Naive thymus-derived CD4-positive, alpha-beta T cell (primary cell): Measurements from ENCODE around the gene NKX1-2. TPM values are rescaled to one million over a fixed set of nuclear protein-coding genes. Genes with fewer than 3 reads are reported as not detected.

ENCODE experiments used
- ATAC-seq: fragments of 150-1000 bp; cut with Tn5 transposase; 2 replicates; pipeline ENCODE4 v1.10.0; 2021; ENCODE audit warnings: mild to moderate bottlenecking, moderate library complexity
- CTCF ChIA-PET: fragments of 350-600 bp; sonication (Branson Sonifier 250); formaldehyde crosslinking; loops from one replicate; lab custom pipeline; 2021; ENCODE audit warnings: antibody characterized with exemption; lab: Charles Lee
- POLR2A ChIA-PET: fragments of 350-600 bp; sonication (Branson Sonifier 250); formaldehyde crosslinking; loops from one replicate; lab custom pipeline; 2021; ENCODE audit warnings: antibody characterized with exemption, inconsistent platforms; lab: Charles Lee
- DNase-seq, 9 donors: peaks; one replicate each; pipeline versions ENCODE4 v3.0.0 to v3.0.0-alpha.2; 2020 to 2022; ENCODE audit warnings: mixed read lengths in 1 of 9
- H3K27ac ChIP-seq: one replicate; pipeline ENCODE4 v1.7.0; 2013; ENCODE audit warnings: mild to moderate bottlenecking, low read depth, low read length, moderate library complexity
- H3K27me3 ChIP-seq, 2 donors: one replicate each; pipeline ENCODE4 v1.7.0; 2013; ENCODE audit warnings: low read length in 2 of 2, mild to moderate bottlenecking in 2 of 2, moderate library complexity in 2 of 2; ENCODE audit not compliant: control insufficient read depth in 2 of 2, insufficient read depth in 2 of 2
- H3K36me3 ChIP-seq, 3 experiments: 1 replicate in 2 of 3; 2 replicates in 1 of 3; pipeline ENCODE4 v1.7.0; 2013; ENCODE audit warnings: low read length in 3 of 3, mild to moderate bottlenecking in 3 of 3, moderate library complexity in 1 of 3; ENCODE audit not compliant: insufficient read depth in 3 of 3, control insufficient read depth in 2 of 3
- H3K4me1 ChIP-seq, 2 donors: one replicate each; pipeline ENCODE4 v1.7.0; 2013; ENCODE audit warnings: low read length in 2 of 2, mild to moderate bottlenecking in 2 of 2, moderate library complexity in 1 of 2; ENCODE audit not compliant: control insufficient read depth in 2 of 2, insufficient read depth in 2 of 2
- H3K4me3 ChIP-seq: 2 replicates; pipeline ENCODE4 v1.7.0; 2013; ENCODE audit warnings: mild to moderate bottlenecking, low read length
- H3K9me3 ChIP-seq, 3 experiments: 1 replicate in 2 of 3; 2 replicates in 1 of 3; pipeline ENCODE4 v1.7.0; 2013; ENCODE audit warnings: low read length in 3 of 3; ENCODE audit not compliant: control insufficient read depth in 2 of 3
- H3K27ac Mint-ChIP-seq, 9 donors: one replicate each; pipeline ENCODE4 v1.8.0; 2020 to 2022; ENCODE audit warnings: mixed read lengths in 9 of 9, mild to moderate bottlenecking in 8 of 9, moderate library complexity in 5 of 9, inconsistent platforms in 2 of 9
- H3K27me3 Mint-ChIP-seq, 5 donors: one replicate each; pipeline ENCODE4 v1.8.0; 2021 to 2022; ENCODE audit warnings: mixed read lengths in 5 of 5, mild to moderate bottlenecking in 1 of 5
- H3K36me3 Mint-ChIP-seq, 5 donors: one replicate each; pipeline ENCODE4 v1.8.0; 2020 to 2022; ENCODE audit warnings: mixed read lengths in 5 of 5, mild to moderate bottlenecking in 3 of 5, inconsistent platforms in 1 of 5
- H3K4me1 Mint-ChIP-seq, 7 donors: one replicate each; pipeline ENCODE4 v1.8.0; 2020 to 2022; ENCODE audit warnings: mixed read lengths in 7 of 7, mild to moderate bottlenecking in 3 of 7, inconsistent platforms in 1 of 7
- H3K4me3 Mint-ChIP-seq, 10 donors: one replicate each; pipeline ENCODE4 v1.8.0; 2020 to 2022; ENCODE audit warnings: mild to moderate bottlenecking in 10 of 10, mixed read lengths in 10 of 10, moderate library complexity in 6 of 10, inconsistent platforms in 2 of 10
- H3K9me3 Mint-ChIP-seq, 11 donors: one replicate each; pipeline ENCODE4 v1.8.0; 2020 to 2022; ENCODE audit warnings: mixed read lengths in 11 of 11, mild to moderate bottlenecking in 4 of 11, inconsistent platforms in 1 of 11, moderate library complexity in 1 of 11
- intact Hi-C, 2 donors: fragments of 100-400 bp; cut with micrococcal nuclease; formaldehyde crosslinking; loops; one replicate each; pipeline ENCODE4 v1.15.1; 2023
- polyA plus RNA-seq, 2 donors: library from polyadenylated mRNA; unstranded; fragments of 300-500 nt; fragmentation: Illumina TruSeq; gene quantifications; one replicate each; pipeline ENCODE4 v1.2.3, GENCODE V29; 2021
- total RNA-seq, 6 experiments: library from RNA in 5 of 6; stranded (reverse) in 5 of 6; gene quantifications; 1 replicate in 5 of 6; 2 replicates in 1 of 6; pipeline ENCODE4 v1.2.3 and lab custom pipeline; 2021 to 2026

The NKX1-2 gene
- total and polyA plus RNA-seq, 7 experiments from 2014 or later, result not detected

GRCh38 chr10:124465003-124465776 lies 15.4 kb upstream of the NKX1-2 start:
- POLR2A ChIA-PET, result interaction anchor here (0.7 to 0.8 kb wide), 2 partner anchors 46 to 48 kb away, joined by 3 read pairs; no protein-coding TSS in a partner anchor

GRCh38 chr10:124464028-124464965 lies 14.5 kb upstream of the NKX1-2 start:
- H3K9me3 ChIP-seq, result no peaks in the 10 kb centered on the region
- no peaks in the 10 kb centered on the region for H3K27me3 ChIP-seq
- ATAC-seq, result no peak
- no peaks in the 10 kb centered on the region for H3K36me3 ChIP-seq
- no peak overlapping the region for H3K4me3 ChIP-seq
- DNase-seq, result no peak
- Mint-ChIP-seq H3K36me3 (peaks cover 0 to 12% (median 2%) of the 10 kb centered on the region in 5 donors), H3K27me3 (no peaks in the 10 kb centered on the region), H3K9me3 (peaks cover 0 to 2% (median 0%) of the 10 kb centered on the region in 11 donors), H3K27ac (peak overlapping the region; percentile 69 to 94 (median 92)), H3K4me3 (peak overlapping the region; percentile 53 to 79 (median 70)), H3K4me1 (peaks cover 26 to 35% (median 29%) of the 10 kb centered on the region in 7 donors)
- ChIA-PET POLR2A (interaction anchor here (0.6 to 0.8 kb wide), 3 partner anchors 45 to 1312 kb away, joined by 3 read pairs; no protein-coding TSS in a partner anchor), CTCF (interaction anchor here (0.8 to 1.2 kb wide), 2 partner anchors 60 to 281 kb away, joined by 3 to 4 read pairs; no protein-coding TSS in a partner anchor)
- H3K4me1 ChIP-seq, result peaks cover 13 to 21% of the 10 kb centered on the region in 2 donors
- H3K27ac ChIP-seq, result peak overlapping the region; percentile 40
- intact Hi-C loops, result no loop called here

More at GRCh38 chr10:124465003-124465776, 15.4 kb upstream of the NKX1-2 start:
- peaks cover 26 to 35% (median 29%) of the 10 kb centered on the region in 7 donors for H3K4me1 Mint-ChIP-seq
- peaks cover 0 to 12% (median 3%) of the 10 kb centered on the region in 5 donors for H3K36me3 Mint-ChIP-seq
- Histone ChIP-seq H3K27me3 (no peaks in the 10 kb centered on the region), H3K4me1 (peaks cover 13 to 21% of the 10 kb centered on the region in 2 donors), H3K4me3 (no peak overlapping the region), H3K9me3 (no peaks in the 10 kb centered on the region), H3K27ac (peak overlapping the region; percentile 40), H3K36me3 (peaks cover 0 to 7% (median 0%) of the 10 kb centered on the region in 3 experiments)
- ATAC-seq (no peak), DNase-seq (peak in 4 of 9 donors; percentile 13 to 38 (median 22))
- peak overlapping the region; percentile 69 to 94 (median 92) for H3K27ac Mint-ChIP-seq
- H3K4me3 Mint-ChIP-seq, result peak overlapping the region; percentile 53 to 79 (median 70)
- H3K9me3 Mint-ChIP-seq, result peaks cover 0 to 2% (median 0%) of the 10 kb centered on the region in 11 donors
- H3K27me3 Mint-ChIP-seq, result no peaks in the 10 kb centered on the region
- CTCF ChIA-PET, result interaction anchor here (0.6 to 1.1 kb wide), 2 partner anchors 64 to 379 kb away, joined by 3 read pairs; no protein-coding TSS in a partner anchor
- intact Hi-C loops, result no loop called here

GRCh38 chr10:124462348-124462695 lies 12.5 kb upstream of the NKX1-2 start:
- DNase-seq (no peak), ATAC-seq (no peak)
- Histone ChIP-seq H3K4me3 (peak overlapping the region; percentile 76), H3K4me1 (peaks cover 13 to 21% of the 10 kb centered on the region in 2 donors), H3K27me3 (no peaks in the 10 kb centered on the region), H3K36me3 (no peaks in the 10 kb centered on the region), H3K27ac (peak overlapping the region; percentile 76), H3K9me3 (no peaks in the 10 kb centered on the region)
- ChIA-PET POLR2A (interaction anchor here (0.6 to 1.6 kb wide), 5 partner anchors 10 to 59 kb away, joined by 3 to 4 read pairs (median 3); no protein-coding TSS in a partner anchor), CTCF (interaction anchor here (1.0 kb wide), 1 partner anchor 280 kb away, joined by 3 read pairs; no protein-coding TSS in a partner anchor)
- H3K27ac Mint-ChIP-seq, result peak overlapping the region; percentile 59 to 96 (median 90)
- H3K4me1 Mint-ChIP-seq, result peaks cover 25 to 35% (median 29%) of the 10 kb centered on the region in 7 donors
- peaks cover 0 to 2% (median 0%) of the 10 kb centered on the region in 11 donors for H3K9me3 Mint-ChIP-seq
- intact Hi-C loops, result loop anchor here in 1 of 2 donors (1.0 kb wide), 2 partner anchors 282 to 468 kb away; partner anchors contain the start of gene FAM53B
- H3K36me3 Mint-ChIP-seq, result peaks cover 0 to 12% (median 0%) of the 10 kb centered on the region in 5 donors
- H3K4me3 Mint-ChIP-seq, result peak overlapping the region; percentile 69 to 93 (median 90)
- peaks cover 0 to 13% (median 6%) of the 10 kb centered on the region in 5 donors for H3K27me3 Mint-ChIP-seq

GRCh38 chr10:124461642-124462347 lies 12.0 kb upstream of the NKX1-2 start, which contains the start of gene LHPP:
Gene LHPP (plus strand): TSS chr10:124461823. CDS start chr10:124461863, 40 bp downstream.
- Histone ChIP-seq H3K4me3 (peak within 1 kb of the TSS; percentile 76), H3K4me1 (peaks cover 13 to 21% of the 10 kb centered on the region in 2 donors), H3K9me3 (no peaks in the 10 kb centered on the region), H3K27me3 (no peaks in the 10 kb centered on the region), H3K27ac (peak within 1 kb of the TSS; percentile 76), H3K36me3 (no peaks in the 10 kb centered on the region)
- ATAC-seq (peak; percentile 98), DNase-seq (peak; percentile 77 to 91 (median 87))
- Mint-ChIP-seq H3K4me1 (peaks cover 23 to 35% (median 28%) of the 10 kb centered on the region in 7 donors), H3K27me3 (peaks cover 0 to 16% (median 10%) of the 10 kb centered on the region in 5 donors), H3K36me3 (peaks cover 0 to 12% (median 0%) of the 10 kb centered on the region in 5 donors), H3K27ac (peak within 1 kb of the TSS; percentile 82 to 98 (median 96)), H3K4me3 (peak within 1 kb of the TSS; percentile 69 to 96 (median 90)), H3K9me3 (peaks cover 0 to 2% (median 0%) of the 10 kb centered on the region in 11 donors)
- intact Hi-C loops, result loop anchor here (1.0 to 2.0 kb wide), 11 partner anchors 43 to 1453 kb away; partner anchors contain the start of genes ABRAXAS2 (in 2 of the 2), BUB3 (in 2 of the 2), FAM53B (in 2 of the 2) and OAT (in 2 of the 2)
- POLR2A ChIA-PET, result interaction anchor here (0.6 to 1.6 kb wide), 7 partner anchors 11 to 455 kb away, joined by 3 to 7 read pairs (median 3); no protein-coding TSS in a partner anchor
- CTCF ChIA-PET, result interaction anchor here (1.0 kb wide), 1 partner anchor 280 kb away, joined by 3 read pairs; no protein-coding TSS in a partner anchor

- H3K4me3 Mint-ChIP-seq, result peak overlapping the region in 1 of 10 donors; percentile 25
- intact Hi-C loops, result loop anchor here (2.0 kb wide), 2 partner anchors 285 to 1451 kb away; partner anchors contain the start of genes ACADSB (in 1 of the 2), FAM53B (in 1 of the 2) and IKZF5 (in 1 of the 2)
Observed at GRCh38 chr10:124460144-124460543, 10.3 kb upstream of the NKX1-2 start.

More at GRCh38 chr10:124460144-124460543, 10.3 kb upstream of the NKX1-2 start:
- peaks cover 0 to 4% (median 0%) of the 10 kb centered on the region in 11 donors for H3K9me3 Mint-ChIP-seq
- H3K27me3 Mint-ChIP-seq, result peaks cover 13 to 30% (median 27%) of the 10 kb centered on the region in 5 donors
- Histone ChIP-seq H3K36me3 (no peaks in the 10 kb centered on the region), H3K4me1 (peaks cover 10 to 11% of the 10 kb centered on the region in 2 donors), H3K27ac (no peak overlapping the region), H3K4me3 (no peak overlapping the region), H3K9me3 (no peaks in the 10 kb centered on the region), H3K27me3 (no peaks in the 10 kb centered on the region)
- ChIA-PET POLR2A (interaction anchor here (0.7 kb wide), 1 partner anchor 40 kb away, joined by 3 read pairs; no protein-coding TSS in a partner anchor), CTCF (no interaction called here)
- H3K36me3 Mint-ChIP-seq, result peaks cover 0 to 10% (median 0%) of the 10 kb centered on the region in 5 donors
- DNase-seq (no peak), ATAC-seq (no peak)
- peak overlapping the region in 1 of 9 donors; percentile 74 for H3K27ac Mint-ChIP-seq
- peaks cover 15 to 23% (median 17%) of the 10 kb centered on the region in 7 donors for H3K4me1 Mint-ChIP-seq
